ENCODE results near the gene XRCC4.

- TF ChIP-seq POLR2A (IDR thresholded peaks at IDR 0.05; ENCODE audit: control extremely low read depth in 1 of 2, low read depth in 2 of 2, low read length in 2 of 2), result no peak
- TF ChIP-seq, protein P1, sequence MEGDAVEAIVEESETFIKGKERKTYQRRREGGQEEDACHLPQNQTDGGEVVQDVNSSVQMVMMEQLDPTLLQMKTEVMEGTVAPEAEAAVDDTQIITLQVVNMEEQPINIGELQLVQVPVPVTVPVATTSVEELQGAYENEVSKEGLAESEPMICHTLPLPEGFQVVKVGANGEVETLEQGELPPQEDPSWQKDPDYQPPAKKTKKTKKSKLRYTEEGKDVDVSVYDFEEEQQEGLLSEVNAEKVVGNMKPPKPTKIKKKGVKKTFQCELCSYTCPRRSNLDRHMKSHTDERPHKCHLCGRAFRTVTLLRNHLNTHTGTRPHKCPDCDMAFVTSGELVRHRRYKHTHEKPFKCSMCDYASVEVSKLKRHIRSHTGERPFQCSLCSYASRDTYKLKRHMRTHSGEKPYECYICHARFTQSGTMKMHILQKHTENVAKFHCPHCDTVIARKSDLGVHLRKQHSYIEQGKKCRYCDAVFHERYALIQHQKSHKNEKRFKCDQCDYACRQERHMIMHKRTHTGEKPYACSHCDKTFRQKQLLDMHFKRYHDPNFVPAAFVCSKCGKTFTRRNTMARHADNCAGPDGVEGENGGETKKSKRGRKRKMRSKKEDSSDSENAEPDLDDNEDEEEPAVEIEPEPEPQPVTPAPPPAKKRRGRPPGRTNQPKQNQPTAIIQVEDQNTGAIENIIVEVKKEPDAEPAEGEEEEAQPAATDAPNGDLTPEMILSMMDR (IDR thresholded peaks at IDR 0.05; ENCODE audit: control extremely low read depth in 1 of 3, insufficient read depth in 1 of 3, low read depth in 1 of 3, low read length in 3 of 3), result no peak
- no peak for TF ChIP-seq POLR2AphosphoS5 (IDR thresholded peaks at IDR 0.05; ENCODE audit: low read depth, low read length)
- no peak for TF ChIP-seq BACH1 (IDR thresholded peaks at IDR 0.05; ENCODE audit: low read length)
- TF ChIP-seq, protein P2, sequence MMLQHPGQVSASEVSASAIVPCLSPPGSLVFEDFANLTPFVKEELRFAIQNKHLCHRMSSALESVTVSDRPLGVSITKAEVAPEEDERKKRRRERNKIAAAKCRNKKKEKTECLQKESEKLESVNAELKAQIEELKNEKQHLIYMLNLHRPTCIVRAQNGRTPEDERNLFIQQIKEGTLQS (IDR thresholded peaks at IDR 0.05; ENCODE audit: insufficient read depth, low read depth, low read length), result no peak
Observed at GRCh38 chr5:83401775-83402174, 324.4 kb downstream of the XRCC4 start.
